Measurements from ENCODE around the gene PLXNB3.

GRCh38 chrX:153794897-153795816, 31.1 kb downstream of the PLXNB3 start:
- no peak for TF ChIP-seq MYC (IDR thresholded peaks at IDR 0.05; ENCODE audit: low read depth, low read length)
- no peak for TF ChIP-seq CTCF (IDR thresholded peaks at IDR 0.05; ENCODE audit: low read depth, low read length)
